OCI-LY1 (cell line): ENCODE measurements around the gene TEC.

ENCODE experiments used
- H2AFZ ChIP-seq: fragments of 200-600 bp; sonication (generic), shearing (Covaris generic); 2 replicates; pipeline ENCODE4 v1.6.0; 2014; ENCODE audit warnings: antibody characterized with exemption, mild to moderate bottlenecking, low read length
- H3F3A ChIP-seq: fragments of 200-600 bp; sonication (generic), shearing (Covaris generic); 2 replicates; pipeline ENCODE4 v1.6.0; 2014; ENCODE audit warnings: mild to moderate bottlenecking, antibody characterized with exemption, low read length, moderate library complexity; ENCODE audit not compliant: insufficient read depth
- H3K27ac ChIP-seq: fragments of 200-600 bp; sonication (generic); 2 replicates; pipeline ENCODE4 v1.5.1; 2014; ENCODE audit warnings: low read length, mixed run types, mild to moderate bottlenecking, low read depth; ENCODE audit not compliant: poor library complexity, severe bottlenecking
- H3K27me3 ChIP-seq: fragments of 200-600 bp; sonication (generic); 2 replicates; pipeline ENCODE4 v1.6.0; 2014; ENCODE audit warnings: antibody characterized with exemption, mild to moderate bottlenecking, low read length, moderate library complexity; ENCODE audit not compliant: insufficient read depth
- H3K36me3 ChIP-seq: fragments of 200-600 bp; sonication (generic); 2 replicates; pipeline ENCODE4 v1.6.1; 2014; ENCODE audit warnings: mild to moderate bottlenecking, antibody characterized with exemption, low read length, moderate library complexity, mixed read lengths; ENCODE audit not compliant: insufficient read depth
- H3K4me1 ChIP-seq: fragments of 200-600 bp; sonication (generic); 2 replicates; pipeline ENCODE4 v1.5.1; 2014; ENCODE audit warnings: mild to moderate bottlenecking, low read length, moderate library complexity; ENCODE audit not compliant: insufficient read depth, severe bottlenecking
- H3K4me2 ChIP-seq: fragments of 200-600 bp; sonication (generic), shearing (Covaris generic); 2 replicates; pipeline ENCODE4 v1.6.1; 2014; ENCODE audit warnings: low read length
- H3K4me3 ChIP-seq: fragments of 200-600 bp; sonication (generic); 2 replicates; pipeline ENCODE4 v1.5.1; 2014; ENCODE audit warnings: low read length, low read depth, mild to moderate bottlenecking, mixed read lengths; ENCODE audit not compliant: poor library complexity, severe bottlenecking
- H3K79me2 ChIP-seq: fragments of 200-600 bp; shearing (Covaris generic); 2 replicates; pipeline ENCODE4 v1.6.1; 2016; ENCODE audit warnings: mixed run types, low read length, mixed read lengths; ENCODE audit not compliant: insufficient read depth
- H3K9ac ChIP-seq: fragments of 200-600 bp; sonication (generic), shearing (Covaris generic); 2 replicates; pipeline ENCODE4 v1.6.1; 2014; ENCODE audit warnings: mild to moderate bottlenecking, low read length, mixed read lengths
- H3K9me2 ChIP-seq: fragments of 200-600 bp; sonication (generic), shearing (Covaris generic); 2 replicates; pipeline ENCODE4 v1.6.1; 2014; ENCODE audit warnings: low read depth, mild to moderate bottlenecking, low read length, mixed read lengths
- H3K9me3 ChIP-seq: fragments of 200-600 bp; shearing (Covaris generic); 2 replicates; pipeline ENCODE4 v1.6.1; 2014; ENCODE audit warnings: low read length, mixed read lengths
- H4K20me1 ChIP-seq: fragments of 200-600 bp; sonication (generic), shearing (Covaris generic); 2 replicates; pipeline ENCODE4 v1.6.0; 2016; ENCODE audit warnings: mild to moderate bottlenecking, low read length; ENCODE audit not compliant: insufficient read depth
- EZH2 ChIP-seq: fragments of 200-600 bp; sonication (generic), shearing (Covaris generic); IDR thresholded peaks from 2 replicates; pipeline ENCODE4 v1.8.0; 2017; ENCODE audit warnings: borderline replicate concordance, mixed run types, mild to moderate bottlenecking, antibody characterized with exemption, low read length, moderate library complexity, mixed read lengths
- TF ChIP-seq, protein P1 (sequence below): fragments of 200-600 bp; sonication (generic), shearing (Covaris generic); IDR thresholded peaks from 2 replicates; pipeline ENCODE4 v1.5.1; 2017; ENCODE audit warnings: mild to moderate bottlenecking, antibody characterized with exemption, low read length, moderate library complexity, mixed read lengths

The TEC gene

DNA sequence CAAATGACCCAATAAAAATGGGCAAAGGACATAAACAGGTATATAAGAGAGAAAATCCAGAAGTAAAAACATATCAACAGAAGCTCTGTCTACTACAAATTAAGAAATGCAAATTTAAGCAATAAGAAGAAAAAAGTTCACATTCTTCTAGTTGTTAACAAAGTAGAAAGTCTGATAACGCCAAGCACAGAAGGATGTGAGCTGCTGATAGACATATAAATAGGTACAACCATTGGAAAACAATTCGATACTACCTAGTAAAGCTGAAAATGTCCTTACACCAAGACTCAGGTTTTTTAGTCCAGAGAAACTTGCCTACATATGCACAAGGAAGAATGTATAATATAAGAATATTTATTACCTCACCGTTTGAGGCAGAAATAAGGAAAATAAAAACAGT lies 35.9 kb upstream of the TEC start:
- Histone ChIP-seq H3K36me3 (no peaks in the 10 kb centered on the region), H3K9me2 (no peaks in the 10 kb centered on the region), H2AFZ (no peak overlapping the region), H3K4me3 (no peak overlapping the region), H4K20me1 (no peaks in the 10 kb centered on the region), H3K4me1 (no peaks in the 10 kb centered on the region), H3F3A (no peaks in the 10 kb centered on the region), H3K9ac (no peak overlapping the region), H3K27ac (no peak overlapping the region), H3K4me2 (no peak overlapping the region), H3K79me2 (no peaks in the 10 kb centered on the region), H3K27me3 (no peaks in the 10 kb centered on the region), H3K9me3 (no peaks in the 10 kb centered on the region)
- TF ChIP-seq EZH2, result no peak
- TF ChIP-seq, protein P1, sequence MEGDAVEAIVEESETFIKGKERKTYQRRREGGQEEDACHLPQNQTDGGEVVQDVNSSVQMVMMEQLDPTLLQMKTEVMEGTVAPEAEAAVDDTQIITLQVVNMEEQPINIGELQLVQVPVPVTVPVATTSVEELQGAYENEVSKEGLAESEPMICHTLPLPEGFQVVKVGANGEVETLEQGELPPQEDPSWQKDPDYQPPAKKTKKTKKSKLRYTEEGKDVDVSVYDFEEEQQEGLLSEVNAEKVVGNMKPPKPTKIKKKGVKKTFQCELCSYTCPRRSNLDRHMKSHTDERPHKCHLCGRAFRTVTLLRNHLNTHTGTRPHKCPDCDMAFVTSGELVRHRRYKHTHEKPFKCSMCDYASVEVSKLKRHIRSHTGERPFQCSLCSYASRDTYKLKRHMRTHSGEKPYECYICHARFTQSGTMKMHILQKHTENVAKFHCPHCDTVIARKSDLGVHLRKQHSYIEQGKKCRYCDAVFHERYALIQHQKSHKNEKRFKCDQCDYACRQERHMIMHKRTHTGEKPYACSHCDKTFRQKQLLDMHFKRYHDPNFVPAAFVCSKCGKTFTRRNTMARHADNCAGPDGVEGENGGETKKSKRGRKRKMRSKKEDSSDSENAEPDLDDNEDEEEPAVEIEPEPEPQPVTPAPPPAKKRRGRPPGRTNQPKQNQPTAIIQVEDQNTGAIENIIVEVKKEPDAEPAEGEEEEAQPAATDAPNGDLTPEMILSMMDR, result no peak

DNA sequence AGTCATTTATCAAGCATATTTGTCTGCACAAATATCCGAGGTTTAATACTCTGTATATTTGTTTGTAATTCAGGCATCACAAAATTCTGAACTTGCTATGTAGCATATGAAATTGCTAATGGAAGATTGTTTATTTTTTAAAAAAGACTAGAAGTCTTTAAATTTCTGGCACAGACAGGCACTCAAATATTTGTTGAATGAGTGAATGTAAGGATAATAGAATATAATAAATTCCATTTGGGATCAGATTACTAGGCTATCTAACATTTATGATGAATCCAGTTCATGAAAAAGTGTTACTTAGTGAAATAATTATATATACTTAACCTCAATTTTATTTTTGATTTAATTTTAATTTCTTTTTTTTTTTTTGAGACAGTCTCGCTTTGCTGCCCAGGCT lies 30.4 kb upstream of the TEC start:
- no peaks in the 10 kb centered on the region for H3K27me3 ChIP-seq
- no peak overlapping the region for H3K27ac ChIP-seq
- H2AFZ ChIP-seq, result no peak overlapping the region
- H3F3A ChIP-seq, result no peaks in the 10 kb centered on the region
- no peaks in the 10 kb centered on the region for H3K79me2 ChIP-seq
- H3K9me2 ChIP-seq, result no peaks in the 10 kb centered on the region
- no peak overlapping the region for H3K4me3 ChIP-seq
- H3K9me3 ChIP-seq, result no peaks in the 10 kb centered on the region
- H3K36me3 ChIP-seq, result no peaks in the 10 kb centered on the region
- H4K20me1 ChIP-seq, result no peaks in the 10 kb centered on the region
- H3K4me2 ChIP-seq, result no peak overlapping the region
- H3K9ac ChIP-seq, result no peak overlapping the region
- no peaks in the 10 kb centered on the region for H3K4me1 ChIP-seq
- no peak for TF ChIP-seq EZH2

DNA sequence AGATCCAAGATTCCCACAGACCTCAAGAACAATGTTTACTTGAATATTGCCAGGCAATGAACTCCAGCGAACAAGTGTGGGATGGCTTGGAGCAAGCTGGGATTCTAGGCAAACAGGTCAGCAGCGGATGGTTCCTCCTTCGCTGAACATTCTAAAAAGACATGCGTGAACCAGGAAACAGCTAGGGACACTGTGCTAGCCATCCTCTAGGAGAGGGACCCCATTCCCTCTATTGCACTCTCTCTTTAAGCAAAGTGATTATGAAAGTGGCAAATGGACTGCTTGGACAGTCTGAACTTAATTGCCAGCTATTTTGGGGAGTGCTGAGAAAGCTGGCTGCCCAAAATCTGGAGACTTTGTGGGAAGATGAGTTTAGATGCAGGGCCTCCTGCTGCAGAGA lies 29.9 kb upstream of the TEC start:
- H3F3A ChIP-seq, result no peaks in the 10 kb centered on the region
- no peaks in the 10 kb centered on the region for H3K4me1 ChIP-seq
- H3K36me3 ChIP-seq, result no peaks in the 10 kb centered on the region
- no peak overlapping the region for H3K27ac ChIP-seq
- H3K4me2 ChIP-seq, result no peak overlapping the region
- H2AFZ ChIP-seq, result no peak overlapping the region
- TF ChIP-seq EZH2, result no peak
- TF ChIP-seq, protein P1, result no peak
- H3K4me3 ChIP-seq, result no peak overlapping the region
- H3K79me2 ChIP-seq, result no peaks in the 10 kb centered on the region
- no peaks in the 10 kb centered on the region for H4K20me1 ChIP-seq
- H3K9ac ChIP-seq, result no peak overlapping the region
- no peaks in the 10 kb centered on the region for H3K27me3 ChIP-seq
- H3K9me2 ChIP-seq, result no peaks in the 10 kb centered on the region
- no peaks in the 10 kb centered on the region for H3K9me3 ChIP-seq

DNA sequence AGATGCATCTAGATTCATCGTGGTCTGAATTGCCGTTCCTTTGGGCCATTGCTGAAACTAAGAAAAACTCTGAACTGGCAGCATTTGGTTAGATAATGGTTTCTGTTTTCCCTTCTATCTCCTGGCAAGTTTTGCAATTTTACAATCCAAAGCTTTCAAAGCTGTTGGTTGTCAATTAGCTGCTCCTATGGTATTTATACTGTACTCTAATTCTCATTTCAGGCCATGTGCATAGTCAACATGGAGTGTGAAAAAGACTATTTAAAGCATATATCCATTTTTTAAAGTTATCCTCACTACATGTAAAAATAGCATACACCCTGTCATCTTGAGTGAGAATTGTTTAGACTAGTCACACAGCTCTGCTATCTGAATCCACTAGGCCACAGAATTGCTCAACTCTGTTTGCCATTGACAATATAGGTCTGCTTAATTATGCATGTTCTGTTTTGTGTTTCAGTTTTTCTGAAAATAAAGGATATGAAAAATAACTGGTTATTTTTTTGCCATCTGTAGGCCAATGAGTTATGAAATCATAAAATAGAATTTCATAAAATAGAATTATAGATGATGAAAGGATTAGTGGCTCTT lies 27.7 kb upstream of the TEC start:
- no peak overlapping the region for H3K4me2 ChIP-seq
- no peaks in the 10 kb centered on the region for H3K36me3 ChIP-seq
- no peaks in the 10 kb centered on the region for H3K4me1 ChIP-seq
- H3K9me3 ChIP-seq, result no peaks in the 10 kb centered on the region
- TF ChIP-seq, protein P1, result no peak
- TF ChIP-seq EZH2, result no peak
- H3K27ac ChIP-seq, result no peak overlapping the region
- no peaks in the 10 kb centered on the region for H3F3A ChIP-seq
- H3K4me3 ChIP-seq, result no peak overlapping the region
- H4K20me1 ChIP-seq, result no peaks in the 10 kb centered on the region
- no peak overlapping the region for H2AFZ ChIP-seq
- no peaks in the 10 kb centered on the region for H3K27me3 ChIP-seq
- no peaks in the 10 kb centered on the region for H3K79me2 ChIP-seq
- no peaks in the 10 kb centered on the region for H3K9me2 ChIP-seq
- H3K9ac ChIP-seq, result no peak overlapping the region
